GM12872 (cell line): ENCODE data around the gene BGLAP.

Source experiments
- TF ChIP-seq, protein P1 (sequence below): IDR thresholded peaks from 3 replicates; pipeline ENCODE4 v1.5.1; 2011; ENCODE audit warnings: low read depth, mild to moderate bottlenecking, low read length, moderate library complexity; ENCODE audit not compliant: insufficient read depth

The BGLAP gene

DNA sequence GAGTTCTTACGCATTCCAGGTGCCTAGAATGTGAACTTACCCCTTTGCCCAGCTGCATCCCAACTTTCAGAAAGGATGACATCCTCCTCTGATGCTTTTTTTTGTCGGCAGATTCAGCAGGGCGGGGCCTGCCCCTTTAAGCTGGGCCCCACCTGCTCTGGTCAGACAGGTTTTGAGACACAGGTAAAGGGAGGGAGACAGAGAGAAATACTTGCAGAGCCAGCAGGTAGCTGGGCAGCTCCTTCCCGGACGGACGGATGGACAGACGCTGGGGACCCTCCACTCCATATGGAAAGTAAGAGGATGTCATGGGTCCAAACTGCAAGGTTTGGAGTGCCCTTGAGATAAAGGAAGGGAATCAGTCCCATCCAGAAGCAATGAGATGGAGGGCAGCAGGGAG, 42.1 kb downstream of the BGLAP start, which contains the start of gene TMEM79:
Gene TMEM79, plus strand, starts transcription at position 214 of the 400 bp plus-strand sequence. CDS start 902 bp downstream, outside the sequence.
- TF ChIP-seq, protein P1, sequence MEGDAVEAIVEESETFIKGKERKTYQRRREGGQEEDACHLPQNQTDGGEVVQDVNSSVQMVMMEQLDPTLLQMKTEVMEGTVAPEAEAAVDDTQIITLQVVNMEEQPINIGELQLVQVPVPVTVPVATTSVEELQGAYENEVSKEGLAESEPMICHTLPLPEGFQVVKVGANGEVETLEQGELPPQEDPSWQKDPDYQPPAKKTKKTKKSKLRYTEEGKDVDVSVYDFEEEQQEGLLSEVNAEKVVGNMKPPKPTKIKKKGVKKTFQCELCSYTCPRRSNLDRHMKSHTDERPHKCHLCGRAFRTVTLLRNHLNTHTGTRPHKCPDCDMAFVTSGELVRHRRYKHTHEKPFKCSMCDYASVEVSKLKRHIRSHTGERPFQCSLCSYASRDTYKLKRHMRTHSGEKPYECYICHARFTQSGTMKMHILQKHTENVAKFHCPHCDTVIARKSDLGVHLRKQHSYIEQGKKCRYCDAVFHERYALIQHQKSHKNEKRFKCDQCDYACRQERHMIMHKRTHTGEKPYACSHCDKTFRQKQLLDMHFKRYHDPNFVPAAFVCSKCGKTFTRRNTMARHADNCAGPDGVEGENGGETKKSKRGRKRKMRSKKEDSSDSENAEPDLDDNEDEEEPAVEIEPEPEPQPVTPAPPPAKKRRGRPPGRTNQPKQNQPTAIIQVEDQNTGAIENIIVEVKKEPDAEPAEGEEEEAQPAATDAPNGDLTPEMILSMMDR, result no peak

DNA sequence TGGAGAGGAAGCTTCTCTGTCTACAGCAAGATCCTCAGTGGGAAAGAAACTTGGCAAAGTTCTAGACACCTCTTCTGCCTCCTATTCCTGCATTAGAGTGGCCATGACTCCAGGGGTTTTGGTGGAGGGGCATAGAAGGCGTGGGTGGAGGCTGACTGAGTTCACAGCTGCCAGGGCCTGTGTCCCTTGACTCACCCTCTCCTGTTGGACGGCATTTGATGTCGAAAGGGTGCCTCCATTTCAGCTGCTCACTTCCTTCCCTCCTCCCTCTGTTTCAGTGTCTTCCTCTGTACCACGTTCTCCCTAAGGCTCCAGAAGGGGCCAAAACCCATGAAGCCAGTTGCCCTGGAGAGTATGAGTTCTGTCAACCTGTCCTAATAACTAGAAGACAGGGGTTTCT, 42.8 kb downstream of the BGLAP start:
- TF ChIP-seq, protein P1, result no peak

DNA sequence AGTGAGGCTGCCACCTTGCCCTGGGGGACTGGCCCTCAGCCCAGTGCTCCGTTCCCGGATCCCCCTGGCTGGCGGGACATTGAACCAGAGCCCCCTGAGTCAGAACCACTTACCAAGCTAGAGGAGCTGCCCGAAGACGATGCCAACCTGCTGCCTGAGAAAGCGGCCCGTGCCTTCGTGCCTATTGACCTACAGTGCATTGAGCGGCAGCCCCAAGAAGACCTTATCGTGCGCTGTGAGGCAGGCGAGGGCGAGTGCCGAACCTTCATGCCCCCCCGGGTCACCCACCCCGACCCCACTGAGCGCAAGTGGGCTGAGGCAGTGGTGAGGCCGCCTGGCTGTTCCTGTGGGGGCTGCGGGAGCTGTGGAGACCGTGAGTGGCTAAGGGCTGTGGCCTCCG, 43.5 kb downstream of the BGLAP start:
- TF ChIP-seq, protein P1, result no peak

DNA sequence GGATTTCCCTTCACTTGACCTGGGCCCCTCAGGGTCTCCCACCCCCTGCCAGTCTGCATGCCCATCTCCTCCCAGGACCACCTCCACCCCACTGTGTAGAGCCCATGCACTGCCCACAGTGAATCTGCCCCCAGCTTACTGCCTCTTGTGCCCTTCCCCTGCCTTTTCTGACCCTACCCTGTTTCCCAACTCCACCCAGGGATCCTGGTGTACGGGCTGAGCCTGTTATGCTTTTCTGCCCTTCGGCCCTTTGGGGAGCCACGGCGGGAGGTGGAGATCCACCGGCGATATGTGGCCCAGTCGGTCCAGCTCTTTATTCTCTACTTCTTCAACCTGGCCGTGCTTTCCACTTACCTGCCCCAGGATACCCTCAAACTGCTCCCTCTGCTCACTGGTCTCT, 44.1 kb downstream of the BGLAP start:
- TF ChIP-seq, protein P1, result no peak

DNA sequence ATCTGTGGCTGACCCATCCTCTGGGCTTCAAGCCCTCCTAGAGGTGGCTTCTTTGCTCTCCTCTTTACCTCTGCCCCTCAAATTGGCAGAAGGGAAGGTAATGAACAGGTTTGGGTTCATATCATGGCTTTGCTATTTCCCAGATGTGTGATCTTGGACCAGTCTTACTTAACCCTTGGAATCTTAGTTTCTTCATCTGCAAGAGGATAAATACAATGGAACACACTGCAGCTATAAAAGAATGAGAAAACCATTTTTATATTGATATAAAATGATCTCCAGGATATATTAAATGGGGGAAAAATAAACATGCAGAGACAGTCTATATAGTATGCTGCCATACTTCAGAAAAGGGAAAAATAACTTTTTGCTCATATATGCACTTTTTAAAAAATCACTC, 47.9 kb downstream of the BGLAP start:
- TF ChIP-seq, protein P1, result no peak

DNA sequence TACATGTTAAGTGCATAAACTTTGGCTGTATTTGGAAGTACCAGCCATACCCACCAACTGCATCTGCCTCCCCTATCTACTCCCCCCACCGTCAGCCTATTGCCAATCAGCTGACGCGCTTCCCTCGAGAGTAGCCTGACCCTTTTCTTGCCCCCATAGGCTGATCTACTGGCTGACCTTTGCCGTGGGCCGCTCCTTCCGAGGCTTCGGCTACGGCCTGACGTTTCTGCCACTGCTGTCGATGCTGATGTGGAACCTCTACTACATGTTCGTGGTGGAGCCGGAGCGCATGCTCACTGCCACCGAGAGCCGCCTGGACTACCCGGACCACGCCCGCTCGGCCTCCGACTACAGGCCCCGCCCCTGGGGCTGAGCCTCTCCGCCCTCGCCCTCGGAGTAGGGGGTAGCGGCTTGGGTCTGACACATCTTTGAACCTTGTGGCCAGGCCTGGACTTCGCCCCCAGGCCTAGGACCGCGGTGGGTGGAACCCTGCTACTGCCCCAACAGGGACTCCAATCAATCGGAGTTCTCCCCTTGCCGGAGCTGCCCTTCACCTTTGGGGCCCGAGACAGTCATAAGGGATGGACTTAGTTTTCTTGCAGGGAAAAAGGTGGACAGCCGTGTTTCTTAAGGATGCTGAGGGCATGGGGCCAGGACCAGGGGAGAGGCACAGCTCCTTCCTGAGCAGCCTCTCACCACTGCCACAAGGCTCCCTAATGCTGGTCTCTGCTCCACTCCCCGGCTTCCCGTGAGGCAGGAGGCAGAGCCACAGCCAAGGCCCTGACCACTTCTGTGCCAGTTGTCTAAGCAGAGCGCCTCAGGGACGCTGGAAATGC, 49.5 kb downstream of the BGLAP start:
- TF ChIP-seq, protein P1, result no peak
